GM12873 (cell line): Measurements from ENCODE around the gene POLK.

Experiments used
- CTCF ChIP-seq: IDR thresholded peaks from 2 replicates; pipeline ENCODE4 v1.5.1; 2012; ENCODE audit warnings: low read depth, mild to moderate bottlenecking, moderate library complexity, low read length, control low read depth; ENCODE audit not compliant: insufficient read depth; ENCODE audit errors: missing control alignments

POLK gene

GRCh38 chr5:75567710-75568109, 56.0 kb downstream of the POLK start:
- no peak for TF ChIP-seq CTCF

- no peak for TF ChIP-seq CTCF
Observed at GRCh38 chr5:75568202-75568601, 56.5 kb downstream of the POLK start.

- no peak for TF ChIP-seq CTCF
Observed at GRCh38 chr5:75571547-75571946, 59.9 kb downstream of the POLK start.

- TF ChIP-seq CTCF, result no peak
Observed at GRCh38 chr5:75574791-75575190, 63.1 kb downstream of the POLK start.

- TF ChIP-seq CTCF, result peak; percentile 25
Observed at GRCh38 chr5:75584641-75585040, 73.0 kb downstream of the POLK start.

- TF ChIP-seq CTCF, result no peak
Observed at GRCh38 chr5:75588666-75589065, 77.0 kb downstream of the POLK start.

- TF ChIP-seq CTCF, result no peak
Observed at GRCh38 chr5:75600535-75600934, 88.8 kb downstream of the POLK start.
